ENCODE data around the gene NACC2.

GRCh38 chr9:135980926-135981630, 114.0 kb downstream of the NACC2 start:
- TF ChIP-seq, protein P1, sequence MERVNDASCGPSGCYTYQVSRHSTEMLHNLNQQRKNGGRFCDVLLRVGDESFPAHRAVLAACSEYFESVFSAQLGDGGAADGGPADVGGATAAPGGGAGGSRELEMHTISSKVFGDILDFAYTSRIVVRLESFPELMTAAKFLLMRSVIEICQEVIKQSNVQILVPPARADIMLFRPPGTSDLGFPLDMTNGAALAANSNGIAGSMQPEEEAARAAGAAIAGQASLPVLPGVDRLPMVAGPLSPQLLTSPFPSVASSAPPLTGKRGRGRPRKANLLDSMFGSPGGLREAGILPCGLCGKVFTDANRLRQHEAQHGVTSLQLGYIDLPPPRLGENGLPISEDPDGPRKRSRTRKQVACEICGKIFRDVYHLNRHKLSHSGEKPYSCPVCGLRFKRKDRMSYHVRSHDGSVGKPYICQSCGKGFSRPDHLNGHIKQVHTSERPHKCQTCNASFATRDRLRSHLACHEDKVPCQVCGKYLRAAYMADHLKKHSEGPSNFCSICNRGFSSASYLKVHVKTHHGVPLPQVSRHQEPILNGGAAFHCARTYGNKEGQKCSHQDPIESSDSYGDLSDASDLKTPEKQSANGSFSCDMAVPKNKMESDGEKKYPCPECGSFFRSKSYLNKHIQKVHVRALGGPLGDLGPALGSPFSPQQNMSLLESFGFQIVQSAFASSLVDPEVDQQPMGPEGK (CRISPR knock-in tag; IDR thresholded peaks at IDR 0.05; ENCODE audit: borderline replicate concordance) = no peak
- TF ChIP-seq RARB (CRISPR knock-in tag; IDR thresholded peaks at IDR 0.05) = no peak
- TF ChIP-seq TOX (CRISPR knock-in tag; IDR thresholded peaks at IDR 0.05; ENCODE audit: borderline replicate concordance) = no peak
- no peak for TF ChIP-seq ZNF565 (CRISPR knock-in tag; conservative IDR thresholded peaks at IDR 0.05; ENCODE audit: low read depth)
